GM19035 (cell line): ENCODE measurements around the gene C1GALT1C1L.
"Not testable (repeated sequence)": the region's sequence is repeated elsewhere in the genome, so short reads cannot be mapped to it uniquely, and the experiment has no call there.

Source experiments
- ATAC-seq: cut with Tn5 transposase; IDR thresholded peaks from one replicate; pipeline ENCODE4 v1.9.1; 2021; ENCODE audit not compliant: unreplicated experiment

The C1GALT1C1L gene

GRCh38 chr2:43657241-43657640 lies 19.0 kb downstream of the C1GALT1C1L start:
- no peak for ATAC-seq

- no peak for ATAC-seq
These were observed 22.7 kb downstream of the C1GALT1C1L start for GRCh38 chr2:43653506-43653905.

- ATAC-seq, result no peak
These were observed 27.1 kb downstream of the C1GALT1C1L start for GRCh38 chr2:43648994-43649701.

DNA sequence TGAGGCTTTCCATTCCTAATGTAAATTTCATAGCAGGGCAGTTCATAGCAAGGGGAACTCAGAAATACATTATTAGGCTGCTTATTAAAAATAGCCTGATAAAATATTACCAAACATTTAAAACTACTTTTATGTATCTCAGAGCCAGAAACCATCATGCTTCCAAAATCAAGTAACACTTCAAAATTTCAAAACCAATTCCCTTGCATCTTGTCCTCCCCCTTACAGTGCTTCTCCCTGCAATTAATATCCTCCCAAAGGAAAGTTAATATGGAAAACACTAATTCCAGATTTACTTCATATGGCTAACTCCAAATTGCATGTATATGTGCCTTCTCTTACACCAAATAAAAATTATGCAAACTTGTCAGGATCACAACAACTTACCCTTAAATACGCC lies 32.5 kb downstream of the C1GALT1C1L start:
- no peak for ATAC-seq

- ATAC-seq, result no peak
These were observed 33.9 kb downstream of the C1GALT1C1L start for GRCh38 chr2:43642363-43642762.

DNA sequence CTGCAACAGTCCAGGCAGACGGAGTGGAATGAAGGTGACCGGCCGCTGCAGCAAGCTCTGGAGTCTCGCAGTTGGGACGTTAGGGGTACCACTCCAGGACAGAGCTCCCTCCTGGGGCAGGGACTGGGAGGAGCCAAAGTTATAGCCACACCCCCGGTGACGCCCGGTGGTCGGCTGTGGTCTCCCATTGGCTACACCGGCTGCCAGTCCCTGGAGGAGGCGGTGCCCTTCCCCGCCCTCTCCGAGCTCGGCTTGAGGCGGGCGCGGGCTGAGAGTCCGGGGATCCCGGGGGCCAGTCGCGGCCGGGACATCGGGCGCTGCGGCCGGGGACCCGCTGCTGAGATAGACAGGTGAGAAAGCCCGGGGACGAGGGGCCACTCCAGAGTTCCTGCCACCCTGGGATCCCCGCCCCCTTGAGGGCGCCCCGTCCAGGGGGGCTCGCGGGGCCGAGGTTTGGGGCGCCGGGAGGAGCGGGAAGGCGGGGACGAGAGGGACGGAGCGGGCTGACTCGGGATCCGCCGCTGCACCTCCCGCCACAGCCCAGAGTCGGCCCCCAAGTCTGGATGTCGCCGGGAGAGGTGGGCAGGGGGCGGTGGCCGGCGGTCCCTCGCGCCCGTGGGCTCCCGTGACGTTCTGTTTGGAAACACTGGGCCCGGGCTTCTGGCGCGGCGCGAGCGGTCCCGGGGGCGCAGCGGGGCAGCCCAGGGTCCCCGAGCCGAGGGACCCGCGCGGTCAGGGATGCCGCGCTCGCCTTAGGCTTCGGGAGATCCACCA lies 39.0 kb downstream of the C1GALT1C1L start, which contains the start of gene PLEKHH2:
Gene PLEKHH2, plus strand, starts transcription at position 231 of the 774 bp plus-strand sequence. CDS start 7,414 bp downstream, outside the sequence.
- ATAC-seq, result peak; percentile 100

DNA sequence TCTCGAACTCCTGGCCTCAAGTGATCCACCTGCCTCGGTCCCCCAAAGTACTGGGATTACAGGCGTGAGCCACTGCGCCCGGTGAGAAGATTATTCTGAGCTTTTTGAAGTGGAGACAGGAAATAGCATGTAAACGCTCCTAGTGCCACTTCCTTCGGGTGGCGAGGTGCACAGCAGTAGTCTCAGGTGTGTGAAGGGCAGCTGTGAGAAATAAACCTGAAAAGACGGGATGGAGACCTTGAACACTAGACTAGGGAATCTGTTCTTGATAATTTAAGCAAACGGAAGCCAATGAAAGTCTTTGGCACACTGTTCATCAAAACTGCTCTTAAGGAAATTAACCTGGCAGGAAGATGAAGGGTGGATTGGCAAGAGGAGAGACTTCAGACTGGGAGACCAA lies 39.6 kb downstream of the C1GALT1C1L start:
- ATAC-seq, result no peak

DNA sequence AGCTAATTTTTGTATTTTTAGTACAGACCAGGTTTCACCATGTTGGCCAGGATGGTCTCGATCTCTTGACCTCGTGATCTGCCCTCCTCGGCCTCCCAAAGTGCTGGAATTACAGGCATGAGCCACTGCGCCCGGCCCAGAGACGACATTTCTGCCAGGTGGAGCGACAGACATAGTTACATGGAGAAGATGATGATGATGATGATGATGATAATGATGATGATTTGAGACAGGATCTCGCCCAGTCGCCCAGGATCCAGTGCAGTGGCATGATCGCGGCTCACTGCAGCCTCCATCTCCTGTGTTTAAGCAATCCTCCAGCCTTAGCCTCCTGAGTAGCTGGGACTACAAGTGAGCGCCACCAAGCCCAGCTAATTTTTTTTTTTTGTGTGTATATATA lies 40.1 kb downstream of the C1GALT1C1L start:
- not testable (repeated sequence) for ATAC-seq

DNA sequence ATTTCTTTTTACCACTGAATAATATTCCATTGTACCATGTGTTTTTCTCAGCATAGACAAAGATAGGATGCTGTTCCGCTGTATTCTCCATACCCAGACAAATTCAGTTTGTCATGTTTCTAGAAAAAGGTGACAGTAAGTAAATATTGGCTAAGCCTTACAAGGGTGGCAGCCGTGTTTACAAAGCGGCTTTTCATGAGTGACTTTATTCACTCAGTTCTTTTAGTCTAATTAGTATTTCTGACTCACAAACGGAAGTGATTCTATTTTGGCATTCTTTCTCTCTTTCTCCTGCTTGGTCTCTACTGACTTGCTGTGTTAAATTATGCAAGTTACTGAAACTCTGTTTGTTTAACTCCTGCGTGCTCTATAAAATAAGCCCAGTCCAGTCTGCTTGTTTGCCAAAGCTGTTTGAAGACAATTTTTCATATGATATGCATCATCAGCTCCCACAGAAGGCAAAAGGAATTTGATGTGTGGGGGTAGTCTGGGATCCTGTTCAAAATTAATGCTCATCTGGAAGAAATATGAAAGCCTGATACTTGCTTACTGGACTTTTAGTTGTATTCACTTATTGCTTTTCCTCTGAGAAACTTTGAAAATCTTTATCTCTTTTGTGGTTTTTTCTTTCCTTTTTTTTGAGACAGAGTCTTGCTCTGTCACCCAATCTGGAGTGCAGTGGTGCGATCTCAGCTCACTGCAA lies 41.5 kb downstream of the C1GALT1C1L start:
- no peak for ATAC-seq

DNA sequence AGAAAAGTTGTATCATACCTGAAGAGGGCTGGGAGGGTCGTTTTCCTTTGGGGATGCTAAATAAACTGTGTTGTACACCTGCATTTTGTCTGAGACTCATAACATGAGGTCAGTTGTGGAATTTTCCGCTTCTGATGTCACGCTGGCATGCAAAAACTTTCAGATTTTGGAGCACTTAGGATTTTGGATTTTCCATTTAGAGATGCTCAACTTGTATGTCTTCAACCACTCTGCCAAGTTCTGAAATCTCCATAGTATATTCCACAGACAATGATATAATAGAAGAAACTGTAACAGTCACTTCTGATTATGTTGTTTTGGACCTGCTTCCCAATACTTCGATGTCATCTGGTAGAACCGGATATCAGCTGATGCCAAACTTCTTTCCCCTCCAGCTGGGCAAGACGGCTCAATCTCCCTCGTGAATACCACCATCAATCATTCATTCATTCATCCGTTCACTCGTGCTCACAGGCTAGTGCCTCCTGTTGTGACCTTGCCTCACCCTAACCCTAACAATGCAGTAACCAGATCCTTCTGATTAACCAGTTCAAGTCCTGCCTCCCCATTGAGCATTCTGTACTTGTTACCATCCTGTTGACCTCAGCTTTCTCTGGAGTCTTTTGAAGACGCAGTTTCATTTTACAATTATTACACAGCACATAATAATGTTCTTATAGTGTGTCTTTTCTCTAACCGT lies 44.5 kb downstream of the C1GALT1C1L start:
- ATAC-seq, result no peak
